ENCODE data around the gene CARD19.

DNA sequence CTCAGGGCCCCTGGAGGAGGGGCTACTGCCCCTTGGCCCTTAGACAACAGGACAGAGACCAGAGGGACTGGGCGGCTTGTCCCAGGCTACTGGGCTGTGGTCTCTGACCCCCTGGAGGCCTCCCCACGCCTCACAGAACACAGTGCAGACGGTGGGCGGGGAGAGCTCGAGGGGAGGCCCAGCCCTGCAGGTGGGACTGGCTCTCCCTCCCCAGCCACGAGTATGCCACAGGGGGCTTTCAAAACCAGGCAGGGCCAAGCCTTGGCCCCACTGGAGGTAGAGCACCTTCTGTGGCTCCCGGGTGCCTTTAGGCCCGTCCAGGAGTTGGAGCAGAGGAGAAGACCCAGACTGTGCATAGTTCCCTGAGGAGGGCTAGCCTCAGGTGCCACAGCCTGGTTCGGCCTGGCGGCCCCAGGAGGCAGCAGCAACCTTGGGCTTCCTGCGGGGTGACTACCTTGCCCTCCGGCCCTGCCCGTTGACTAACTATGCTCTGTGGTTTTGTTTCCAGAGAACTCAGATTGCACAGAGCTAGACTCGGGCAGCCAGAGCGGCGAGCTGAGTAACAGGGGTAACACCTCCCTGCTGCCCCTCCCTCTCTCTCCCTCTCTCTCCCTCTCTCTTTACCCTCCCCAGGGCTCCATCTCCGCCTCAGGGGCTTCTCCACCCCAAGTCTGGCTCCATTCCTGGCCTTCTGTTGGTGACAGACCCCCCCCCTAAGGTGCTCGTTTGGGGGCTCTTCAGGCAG is 15.5 kb downstream of the CARD19 start:
- TF ChIP-seq POLR2A (IDR thresholded peaks at IDR 0.05) (no peak), EP300 (IDR thresholded peaks at IDR 0.05) (no peak)

Data from ovary (tissue), 1 donor.